Upper lobe of right lung (tissue), 1 donor: Measurements from ENCODE around the gene CHRNB4. TPM values are rescaled to one million over a fixed set of nuclear protein-coding genes. Genes with fewer than 3 reads are reported as not detected.

Experiments used
- ATAC-seq: fragments of 200-7000 bp; cut with Tn5 transposase; one replicate; pipeline ENCODE4 v1.9.1; 2020; ENCODE audit warnings: mild to moderate bottlenecking, moderate library complexity
- DNase-seq: peaks from one replicate; pipeline ENCODE4 v3.0.0-alpha.2; 2020
- H3K27ac ChIP-seq: fragments of 200-600 bp; one replicate; pipeline ENCODE4 v1.8.0; 2022
- H3K27me3 ChIP-seq: fragments of 200-600 bp; one replicate; pipeline ENCODE4 v1.8.0; 2022; ENCODE audit warnings: mild to moderate bottlenecking
- H3K36me3 ChIP-seq: fragments of 200-600 bp; one replicate; pipeline ENCODE4 v1.8.0; 2022
- H3K4me1 ChIP-seq: fragments of 200-600 bp; one replicate; pipeline ENCODE4 v1.8.0; 2022
- H3K4me3 ChIP-seq: fragments of 200-600 bp; one replicate; pipeline ENCODE4 v1.8.0; 2022; ENCODE audit warnings: mild to moderate bottlenecking
- H3K9me3 ChIP-seq: fragments of 200-600 bp; one replicate; pipeline ENCODE4 v1.8.0; 2022
- CTCF ChIP-seq: fragments of 200-600 bp; IDR thresholded peaks from one replicate; pipeline ENCODE4 v1.8.0; 2022; ENCODE audit warnings: antibody characterized with exemption
- intact Hi-C: fragments of 100-400 bp; cut with DNase I; formaldehyde crosslinking; loops from one replicate; pipeline ENCODE4 v1.11.0; 2022
- total RNA-seq: library from RNA; stranded (reverse); fragmentation: NEBNext Ultra II Directional; extraction: Animal tissue kit (Norgen Biotek cat#: 25700); gene quantifications from one replicate; pipeline ENCODE4 v1.2.1, GENCODE V29; 2021
- donor health status: DM: no; HTN: yes; CAD: no; lungs with severe emphysema.

The CHRNB4 gene
- total RNA-seq, 1 donor from 2014 or later, result not detected

GRCh38 chr15:78682693-78683410, 41.8 kb upstream of the CHRNB4 start:
- Histone ChIP-seq H3K27me3 (no peaks in the 10 kb centered on the region), H3K4me1 (no peaks in the 10 kb centered on the region), H3K27ac (no peak overlapping the region), H3K4me3 (no peak overlapping the region), H3K36me3 (no peaks in the 10 kb centered on the region), H3K9me3 (no peaks in the 10 kb centered on the region)
- DNase-seq, result no peak
- intact Hi-C loops, result no loop called here
- no peak for TF ChIP-seq CTCF
- no peak for ATAC-seq

- no peaks in the 10 kb centered on the region for H3K27me3 ChIP-seq
- H3K4me1 ChIP-seq, result no peaks in the 10 kb centered on the region
- H3K27ac ChIP-seq, result no peak overlapping the region
- DNase-seq (no peak), ATAC-seq (no peak)
- TF ChIP-seq CTCF, result no peak
- intact Hi-C loops, result no loop called here
- no peaks in the 10 kb centered on the region for H3K36me3 ChIP-seq
- no peaks in the 10 kb centered on the region for H3K9me3 ChIP-seq
- H3K4me3 ChIP-seq, result no peak overlapping the region
These were observed 41.1 kb upstream of the CHRNB4 start for GRCh38 chr15:78682004-78682651.

- Histone ChIP-seq H3K27ac (no peak overlapping the region), H3K27me3 (no peaks in the 10 kb centered on the region), H3K9me3 (no peaks in the 10 kb centered on the region), H3K36me3 (no peaks in the 10 kb centered on the region), H3K4me3 (no peak overlapping the region), H3K4me1 (no peaks in the 10 kb centered on the region)
- no peak for TF ChIP-seq CTCF
- ATAC-seq, result no peak
- intact Hi-C loops, result no loop called here
- no peak for DNase-seq
These were observed 40.4 kb upstream of the CHRNB4 start for GRCh38 chr15:78681281-78682003.

GRCh38 chr15:78680431-78681075, 39.5 kb upstream of the CHRNB4 start:
- DNase-seq (no peak), ATAC-seq (peak; percentile 72)
- H3K36me3 ChIP-seq, result no peaks in the 10 kb centered on the region
- no peaks in the 10 kb centered on the region for H3K4me1 ChIP-seq
- H3K4me3 ChIP-seq, result no peak overlapping the region
- no peak for TF ChIP-seq CTCF
- no peaks in the 10 kb centered on the region for H3K9me3 ChIP-seq
- no peaks in the 10 kb centered on the region for H3K27me3 ChIP-seq
- intact Hi-C loops, result no loop called here
- H3K27ac ChIP-seq, result no peak overlapping the region

- intact Hi-C loops, result no loop called here
- TF ChIP-seq CTCF, result no peak
- Histone ChIP-seq H3K27me3 (no peaks in the 10 kb centered on the region), H3K4me1 (no peaks in the 10 kb centered on the region), H3K27ac (no peak overlapping the region), H3K36me3 (no peaks in the 10 kb centered on the region), H3K9me3 (no peaks in the 10 kb centered on the region), H3K4me3 (no peak overlapping the region)
- ATAC-seq (no peak), DNase-seq (no peak)
These were observed 38.1 kb upstream of the CHRNB4 start for GRCh38 chr15:78679089-78679511.
